Neural cell (in vitro differentiated cells): Measurements from ENCODE around the gene AFAP1.

Source experiments
- EP300 ChIP-seq: fragments of 450-650 bp; conservative IDR thresholded peaks from 2 replicates; pipeline ENCODE4 v1.6.1; 2014; ENCODE audit warnings: antibody characterized with exemption, mild to moderate bottlenecking, moderate library complexity; ENCODE audit not compliant: poor library complexity, severe bottlenecking
- EZH2 ChIP-seq: fragments of 200-600, 300-800 bp; shearing (Covaris generic), sonication (generic); IDR thresholded peaks from 2 replicates; pipeline ENCODE4 v1.6.1; 2014; ENCODE audit warnings: antibody characterized with exemption, low read length, borderline replicate concordance, mild to moderate bottlenecking; ENCODE audit not compliant: insufficient read depth, poor library complexity, severe bottlenecking
- MXI1 ChIP-seq: fragments of 450-650 bp; conservative IDR thresholded peaks from 2 replicates; pipeline ENCODE4 v1.6.1; 2014; ENCODE audit warnings: antibody characterized with exemption, mild to moderate bottlenecking; ENCODE audit not compliant: poor library complexity, severe bottlenecking
- POLR2AphosphoS5 ChIP-seq: IDR thresholded peaks from 2 replicates; pipeline ENCODE4 v1.6.1; 2012
- RAD21 ChIP-seq: fragments of 450-650 bp; conservative IDR thresholded peaks from 2 replicates; pipeline ENCODE4 v1.6.1; 2014; ENCODE audit warnings: antibody characterized with exemption, mild to moderate bottlenecking, moderate library complexity
- SMC3 ChIP-seq: fragments of 450-650 bp; conservative IDR thresholded peaks from 2 replicates; pipeline ENCODE4 v1.6.1; 2014; ENCODE audit warnings: antibody characterized with exemption, mild to moderate bottlenecking, moderate library complexity; ENCODE audit not compliant: poor library complexity
- TAF1 ChIP-seq: IDR thresholded peaks from 2 replicates; pipeline ENCODE4 v1.6.1; 2012; ENCODE audit warnings: low read depth
- TF ChIP-seq, protein P1 (sequence below): fragments of 450-650 bp; IDR thresholded peaks from 2 replicates; pipeline ENCODE4 v1.5.1; 2014; ENCODE audit warnings: antibody characterized with exemption, mild to moderate bottlenecking, moderate library complexity; ENCODE audit not compliant: poor library complexity, severe bottlenecking
- TF ChIP-seq, protein P2 (sequence below): IDR thresholded peaks from 2 replicates; pipeline ENCODE4 v1.6.1; 2012; ENCODE audit warnings: borderline replicate concordance

GRCh38 chr4:7768736-7769135, 170.9 kb downstream of the AFAP1 start:
- TF ChIP-seq SMC3 (no peak), EZH2 (no peak), POLR2AphosphoS5 (no peak), MXI1 (no peak), RAD21 (no peak), EP300 (no peak), TAF1 (no peak)
- TF ChIP-seq, protein P1, sequence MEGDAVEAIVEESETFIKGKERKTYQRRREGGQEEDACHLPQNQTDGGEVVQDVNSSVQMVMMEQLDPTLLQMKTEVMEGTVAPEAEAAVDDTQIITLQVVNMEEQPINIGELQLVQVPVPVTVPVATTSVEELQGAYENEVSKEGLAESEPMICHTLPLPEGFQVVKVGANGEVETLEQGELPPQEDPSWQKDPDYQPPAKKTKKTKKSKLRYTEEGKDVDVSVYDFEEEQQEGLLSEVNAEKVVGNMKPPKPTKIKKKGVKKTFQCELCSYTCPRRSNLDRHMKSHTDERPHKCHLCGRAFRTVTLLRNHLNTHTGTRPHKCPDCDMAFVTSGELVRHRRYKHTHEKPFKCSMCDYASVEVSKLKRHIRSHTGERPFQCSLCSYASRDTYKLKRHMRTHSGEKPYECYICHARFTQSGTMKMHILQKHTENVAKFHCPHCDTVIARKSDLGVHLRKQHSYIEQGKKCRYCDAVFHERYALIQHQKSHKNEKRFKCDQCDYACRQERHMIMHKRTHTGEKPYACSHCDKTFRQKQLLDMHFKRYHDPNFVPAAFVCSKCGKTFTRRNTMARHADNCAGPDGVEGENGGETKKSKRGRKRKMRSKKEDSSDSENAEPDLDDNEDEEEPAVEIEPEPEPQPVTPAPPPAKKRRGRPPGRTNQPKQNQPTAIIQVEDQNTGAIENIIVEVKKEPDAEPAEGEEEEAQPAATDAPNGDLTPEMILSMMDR = no peak
- TF ChIP-seq, protein P2, sequence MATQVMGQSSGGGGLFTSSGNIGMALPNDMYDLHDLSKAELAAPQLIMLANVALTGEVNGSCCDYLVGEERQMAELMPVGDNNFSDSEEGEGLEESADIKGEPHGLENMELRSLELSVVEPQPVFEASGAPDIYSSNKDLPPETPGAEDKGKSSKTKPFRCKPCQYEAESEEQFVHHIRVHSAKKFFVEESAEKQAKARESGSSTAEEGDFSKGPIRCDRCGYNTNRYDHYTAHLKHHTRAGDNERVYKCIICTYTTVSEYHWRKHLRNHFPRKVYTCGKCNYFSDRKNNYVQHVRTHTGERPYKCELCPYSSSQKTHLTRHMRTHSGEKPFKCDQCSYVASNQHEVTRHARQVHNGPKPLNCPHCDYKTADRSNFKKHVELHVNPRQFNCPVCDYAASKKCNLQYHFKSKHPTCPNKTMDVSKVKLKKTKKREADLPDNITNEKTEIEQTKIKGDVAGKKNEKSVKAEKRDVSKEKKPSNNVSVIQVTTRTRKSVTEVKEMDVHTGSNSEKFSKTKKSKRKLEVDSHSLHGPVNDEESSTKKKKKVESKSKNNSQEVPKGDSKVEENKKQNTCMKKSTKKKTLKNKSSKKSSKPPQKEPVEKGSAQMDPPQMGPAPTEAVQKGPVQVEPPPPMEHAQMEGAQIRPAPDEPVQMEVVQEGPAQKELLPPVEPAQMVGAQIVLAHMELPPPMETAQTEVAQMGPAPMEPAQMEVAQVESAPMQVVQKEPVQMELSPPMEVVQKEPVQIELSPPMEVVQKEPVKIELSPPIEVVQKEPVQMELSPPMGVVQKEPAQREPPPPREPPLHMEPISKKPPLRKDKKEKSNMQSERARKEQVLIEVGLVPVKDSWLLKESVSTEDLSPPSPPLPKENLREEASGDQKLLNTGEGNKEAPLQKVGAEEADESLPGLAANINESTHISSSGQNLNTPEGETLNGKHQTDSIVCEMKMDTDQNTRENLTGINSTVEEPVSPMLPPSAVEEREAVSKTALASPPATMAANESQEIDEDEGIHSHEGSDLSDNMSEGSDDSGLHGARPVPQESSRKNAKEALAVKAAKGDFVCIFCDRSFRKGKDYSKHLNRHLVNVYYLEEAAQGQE = no peak
